PFSK-1 (cell line): ENCODE data around the gene NUFIP2.

Source experiments
- REST ChIP-seq, 2 experiments: IDR thresholded peaks; 2 replicates each; pipeline versions ENCODE4 v1.6.1 to v1.8.0; 2011 to 2012; ENCODE audit warnings: low read depth in 2 of 2, low read length in 2 of 2, control low read depth in 1 of 2, inconsistent platforms in 1 of 2, mild to moderate bottlenecking in 1 of 2, moderate library complexity in 1 of 2; ENCODE audit not compliant: insufficient read depth in 1 of 2
- TAF1 ChIP-seq: IDR thresholded peaks from 2 replicates; pipeline ENCODE4 v1.6.1; 2012; ENCODE audit warnings: low read length, control low read depth, borderline replicate concordance; ENCODE audit not compliant: insufficient read depth

- no peak for TF ChIP-seq REST (IDR thresholded peaks at IDR 0.05; ENCODE audit: insufficient read depth in 1 of 2, low read depth in 2 of 2, low read length in 2 of 2)
- TF ChIP-seq TAF1 = no peak
Measured at GRCh38 chr17:29243792-29244191, 50.2 kb downstream of the NUFIP2 start.
